SK-N-MC (cell line): ENCODE data around the gene LYRM4.

Source experiments
- EZH2 ChIP-seq: fragments of 200-600 bp; sonication (generic); IDR thresholded peaks from one replicate; pipeline ENCODE4 v1.6.1; 2017; ENCODE audit warnings: antibody characterized with exemption
- POLR2AphosphoS5 ChIP-seq: IDR thresholded peaks from 2 replicates; pipeline ENCODE4 v1.6.1; 2012; ENCODE audit warnings: mild to moderate bottlenecking, low read depth, low read length, borderline replicate concordance

DNA sequence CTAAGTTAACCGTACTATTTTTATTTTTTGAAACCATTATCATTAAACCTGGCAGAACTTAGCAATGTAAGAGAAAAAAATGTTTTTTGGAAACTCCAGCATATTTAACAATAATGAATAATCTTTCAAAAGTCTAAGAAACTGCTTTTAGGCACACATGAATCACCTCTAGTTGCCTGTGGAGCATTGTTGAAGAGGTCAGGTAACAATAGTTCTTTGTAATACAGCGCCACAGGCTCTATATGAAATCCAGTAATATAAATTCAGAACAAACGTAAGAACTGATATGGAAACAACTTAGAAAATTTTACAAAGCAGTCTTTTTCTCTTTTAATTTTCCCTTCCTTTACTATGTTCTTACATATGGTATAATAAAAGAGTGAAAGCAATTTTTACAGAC is 10.3 kb downstream of the LYRM4 start:
- no peak for TF ChIP-seq EZH2
- TF ChIP-seq POLR2AphosphoS5 = no peak
